Stimulated activated CD8-positive, alpha-beta memory T cell treated with anti-CD3 and anti-CD28 coated beads, Interleukin-12 subunit alpha, Interleukin-12 subunit beta, amount 100 ng/mL, for 4 hours (primary cell): ENCODE measurements around the gene GGT6.
"Not testable (repeated sequence)": the region's sequence is repeated elsewhere in the genome, so short reads cannot be mapped to it uniquely, and the experiment has no call there.

Experiments used
- DNase-seq: peaks from one replicate; pipeline ENCODE4 v3.0.0-alpha.2; 2020; ENCODE audit warnings: low read depth

The GGT6 gene

GRCh38 chr17:4591529-4591928, 31.2 kb upstream of the GGT6 start:
- DNase-seq: no peak

- DNase-seq: no peak
Observed at GRCh38 chr17:4590981-4591453, 30.6 kb upstream of the GGT6 start.

GRCh38 chr17:4590042-4590441, 29.7 kb upstream of the GGT6 start:
- DNase-seq: not testable (repeated sequence)

GRCh38 chr17:4588898-4589625, 28.7 kb upstream of the GGT6 start:
- DNase-seq: no peak

GRCh38 chr17:4588391-4588790, 28.0 kb upstream of the GGT6 start:
- no peak for DNase-seq

- no peak for DNase-seq
Observed at GRCh38 chr17:4587803-4588202, 27.4 kb upstream of the GGT6 start.

- no peak for DNase-seq
Observed at GRCh38 chr17:4587195-4587594, 26.8 kb upstream of the GGT6 start.

GRCh38 chr17:4586043-4586442, 25.7 kb upstream of the GGT6 start:
- DNase-seq: no peak

- no peak for DNase-seq
Observed at GRCh38 chr17:4585638-4585994, 25.2 kb upstream of the GGT6 start.

- no peak for DNase-seq
Observed at GRCh38 chr17:4584917-4585637, 24.7 kb upstream of the GGT6 start.

- no peak for DNase-seq
Observed at GRCh38 chr17:4584101-4584916, 23.9 kb upstream of the GGT6 start, which contains the start of gene SMTNL2. Gene SMTNL2 (plus strand): TSS chr17:4584529. CDS start chr17:4584606, 77 bp downstream.

- DNase-seq: no peak
Observed at GRCh38 chr17:4583782-4584100, 23.4 kb upstream of the GGT6 start.

GRCh38 chr17:4583206-4583605, 22.8 kb upstream of the GGT6 start:
- no peak for DNase-seq

- DNase-seq: no peak
Observed at GRCh38 chr17:4582691-4583090, 22.3 kb upstream of the GGT6 start.

GRCh38 chr17:4582101-4582501, 21.7 kb upstream of the GGT6 start:
- no peak for DNase-seq

GRCh38 chr17:4580291-4580690, 19.9 kb upstream of the GGT6 start:
- no peak for DNase-seq

- no peak for DNase-seq
Observed at GRCh38 chr17:4579678-4580077, 19.3 kb upstream of the GGT6 start.

- not testable (repeated sequence) for DNase-seq
Observed at GRCh38 chr17:4578349-4578748, 18.0 kb upstream of the GGT6 start.

GRCh38 chr17:4577386-4577993, 17.1 kb upstream of the GGT6 start:
- DNase-seq: no peak

- DNase-seq: no peak
Observed at GRCh38 chr17:4576729-4577322, 16.4 kb upstream of the GGT6 start.

- DNase-seq: no peak
Observed at GRCh38 chr17:4576161-4576558, 15.8 kb upstream of the GGT6 start.

- no peak for DNase-seq
Observed at GRCh38 chr17:4574448-4575045, 14.2 kb upstream of the GGT6 start.
